ENCODE data around the gene XPA. TPM values are rescaled to one million over a fixed set of nuclear protein-coding genes. Genes with fewer than 3 reads are reported as not detected.

The XPA gene
- total RNA-seq, 2 donors from 2014 or later: 9.6 to 15.8 TPM

Other genes starting within 250 kb of the XPA start
- 10 to 100 TPM in 1 of 2 donors, 1 to 10 TPM in 1; 9.2 to 16.1 TPM for gene TMOD1, start 195.7 kb downstream of the XPA start, total RNA-seq
- 10 to 100 TPM; 10.9 to 16.6 TPM for gene TSTD2, start 64.0 kb downstream of the XPA start, total RNA-seq
- 10 to 100 TPM; 11.4 to 14.5 TPM for gene NCBP1, start 63.5 kb downstream of the XPA start, total RNA-seq
- gene FOXE1, start 155.9 kb upstream of the XPA start, total RNA-seq: not detected
- gene TRMO, start 225.2 kb upstream of the XPA start, total RNA-seq: 10 to 100 TPM; 14.5 to 17.1 TPM
- not detected for gene HEMGN, start 240.8 kb upstream of the XPA start, total RNA-seq